HepG2 (cell line): ENCODE measurements around the gene RNFT2. TPM values are rescaled to one million over a fixed set of nuclear protein-coding genes. Genes with fewer than 3 reads are reported as not detected.

Source experiments
- ATAC-seq: fragments of 200-7000 bp; cut with Tn5 transposase; 3 replicates; pipeline ENCODE4 v1.9.1; 2020; ENCODE audit warnings: mild to moderate bottlenecking, moderate library complexity
- BruUV-seq: library from RNA; stranded (reverse); fragments of 400-500 nt; replicated peaks from 2 replicates; lab custom pipeline; 2021; lab: Mats Ljungman, UMichigan
- CTCF ChIA-PET: fragments of 300-600 bp; formaldehyde crosslinking; extraction: SDS; loops from one replicate; lab custom pipeline; 2021; ENCODE audit warnings: low total read pairs, inconsistent platforms, low intra/inter-chr PET ratio; lab: Yijun Ruan, JAX
- POLR2A ChIA-PET: fragments of 350-600 bp; sonication (Branson Sonifier 250); formaldehyde crosslinking; loops from one replicate; lab custom pipeline; 2020; ENCODE audit warnings: antibody characterized with exemption, inconsistent platforms; lab: Yijun Ruan, JAX
- DNase-seq: peaks from one replicate; pipeline ENCODE4 v3.0.0-alpha.2; 2015; ENCODE audit warnings: low spot score
- FAIRE-seq: peaks from 3 replicates; lab custom pipeline; 2011; peaks lifted over from hg19 to GRCh38; lab: Jason Lieb, UNC
- H2AFZ ChIP-seq: one replicate; pipeline ENCODE4 v1.6.1; 2011; ENCODE audit warnings: low read length, inconsistent platforms
- H3K27ac ChIP-seq: fragments of 300-600 bp; 3 replicates; pipeline ENCODE4 v1.8.0; 2011; ENCODE audit warnings: mixed run types, mild to moderate bottlenecking, mixed read lengths, low read length, inconsistent platforms; ENCODE audit not compliant: insufficient read depth; ENCODE audit errors: extremely low read length
- H3K27me3 ChIP-seq, 2 experiments: fragments of 200-600 bp in 1 of 2; 2 replicates in 1 of 2; 3 replicates in 1 of 2; pipeline versions ENCODE4 v1.6.0 to v1.8.0; 2011; ENCODE audit warnings: low read length in 2 of 2, mild to moderate bottlenecking in 2 of 2, moderate library complexity in 2 of 2, inconsistent platforms in 1 of 2; ENCODE audit not compliant: insufficient read depth in 2 of 2, control insufficient read depth in 1 of 2
- H3K36me3 ChIP-seq, 2 experiments: fragments of 200-600 bp in 1 of 2; replicated peaks in 1 of 2; 2 replicates in 1 of 2; 3 replicates in 1 of 2; pipeline versions ENCODE4 v1.5.1 to v1.8.0; 2011; ENCODE audit warnings: low read length in 2 of 2, inconsistent platforms in 1 of 2; ENCODE audit not compliant: insufficient read depth in 2 of 2, control insufficient read depth in 1 of 2
- H3K4me1 ChIP-seq: 2 replicates; pipeline ENCODE4 v1.5.1; 2012; ENCODE audit warnings: low read length, inconsistent platforms; ENCODE audit not compliant: insufficient read depth
- H3K4me2 ChIP-seq: 2 replicates; pipeline ENCODE4 v1.6.0; 2011; ENCODE audit warnings: low read depth, low read length, inconsistent platforms
- H3K4me3 ChIP-seq, 3 experiments: fragments of 200-600 bp in 1 of 3; sonication (generic), shearing (Covaris generic) in 1 of 3; replicated peaks in 1 of 3; 2 replicates each; pipeline ENCODE4 v1.5.1; 2011 to 2016; ENCODE audit warnings: low read length in 3 of 3, inconsistent platforms in 2 of 3, low read depth in 2 of 3, mild to moderate bottlenecking in 2 of 3, control low read depth in 1 of 3, mixed read lengths in 1 of 3; ENCODE audit not compliant: insufficient read depth in 1 of 3
- H3K79me2 ChIP-seq: one replicate; pipeline ENCODE4 v1.6.1; 2011; ENCODE audit warnings: low read length, inconsistent platforms; ENCODE audit not compliant: insufficient read depth
- H3K9ac ChIP-seq: 2 replicates; pipeline ENCODE4 v1.6.0; 2011; ENCODE audit warnings: mild to moderate bottlenecking, low read depth, low read length, inconsistent platforms; ENCODE audit not compliant: insufficient read depth
- H3K9me3 ChIP-seq: 2 replicates; pipeline ENCODE4 v1.5.1; 2012; ENCODE audit warnings: mild to moderate bottlenecking, low read length
- H4K20me1 ChIP-seq: 2 replicates; pipeline ENCODE4 v1.6.0; 2011; ENCODE audit warnings: inconsistent platforms, mild to moderate bottlenecking, low read length, moderate library complexity; ENCODE audit not compliant: insufficient read depth
- CREB1 ChIP-seq, 2 experiments: fragments of 450-650 bp in 1 of 2; IDR thresholded peaks; 2 replicates each; pipeline ENCODE4 v1.6.1; 2016 to 2017; ENCODE audit warnings: control low read depth in 1 of 2, mild to moderate bottlenecking in 1 of 2, missing compliant biosample characterization in 1 of 2, missing genetic modification characterization in 1 of 2
- DNMT3B ChIP-seq: conservative IDR thresholded peaks from 2 replicates; pipeline ENCODE4 v1.6.1; 2016; ENCODE audit warnings: missing biosample characterization, control low read depth
- GATA4 ChIP-seq: sonication (generic); IDR thresholded peaks from 2 replicates; pipeline ENCODE4 v1.6.1; 2016; ENCODE audit warnings: antibody characterized with exemption, low read depth, borderline replicate concordance
- HOMEZ ChIP-seq: IDR thresholded peaks from 2 replicates; pipeline ENCODE4 v1.6.1; 2016; ENCODE audit warnings: low read depth
- MED1 ChIP-seq: sonication (generic); formaldehyde crosslinking; IDR thresholded peaks from 2 replicates; pipeline ENCODE4 v1.4.0; 2020; ENCODE audit warnings: missing genetic modification reagents
- MNT ChIP-seq: fragments of 450-650 bp; IDR thresholded peaks from 2 replicates; pipeline ENCODE4 v1.6.1; 2016
- PITX1 ChIP-seq: sonication (generic); formaldehyde crosslinking; IDR thresholded peaks from 2 replicates; pipeline ENCODE4 v1.5.1; 2020; ENCODE audit warnings: mild to moderate bottlenecking, missing genetic modification reagents
- RCOR2 ChIP-seq: IDR thresholded peaks from 2 replicates; pipeline ENCODE4 v1.6.1; 2016; ENCODE audit warnings: missing biosample characterization, missing genetic modification reagents
- SP140L ChIP-seq: sonication (generic); formaldehyde crosslinking; IDR thresholded peaks from 2 replicates; pipeline ENCODE4 v1.4.0; 2020; ENCODE audit warnings: missing genetic modification reagents, borderline replicate concordance
- TFDP2 ChIP-seq: sonication (generic); formaldehyde crosslinking; IDR thresholded peaks from 2 replicates; pipeline ENCODE4 v1.4.0; 2020; ENCODE audit warnings: missing genetic modification reagents
- TSC22D2 ChIP-seq: sonication (generic); formaldehyde crosslinking; IDR thresholded peaks from 2 replicates; pipeline ENCODE4 v1.5.1; 2020; ENCODE audit warnings: missing genetic modification reagents, mild to moderate bottlenecking, borderline replicate concordance
- ZGPAT ChIP-seq: IDR thresholded peaks from 2 replicates; pipeline ENCODE4 v1.6.1; 2016; ENCODE audit warnings: mild to moderate bottlenecking
- ZSCAN9 ChIP-seq: IDR thresholded peaks from 2 replicates; pipeline ENCODE4 v1.6.1; 2016; ENCODE audit warnings: borderline replicate concordance
- WGBS: methylation state at CpG from one replicate; pipeline ENCODE4 v1.1.6; 2017; ENCODE audit warnings: low lambda C conversion rate; 5-methylcytosine and 5-hydroxymethylcytosine counted together
- in situ Hi-C: cut with HindIII; loops from 2 replicates; pipeline ENCODE4 v1.10.0; 2017; ENCODE audit warnings: low pct_unique_long_range_greater_than_20kb; ENCODE audit not compliant: extremely low pct_ligation_motif_present
- intact Hi-C: fragments of 100-400 bp; cut with micrococcal nuclease; formaldehyde crosslinking; loops from one replicate; pipeline ENCODE4 v1.10.0; 2022; ENCODE audit not compliant: unreplicated experiment
- polyA plus RNA-seq, 8 experiments: library from polyadenylated mRNA; depleted of rRNA in 3 of 8; stranded (reverse) in 7 of 8; unstranded in 1 of 8; fragments of >200 nt; fragmentation: Illumina TruSeq in 4 of 8; extraction: Trizol in 4 of 8; gene quantifications; 2 replicates each; pipeline versions ENCODE4 v1.2.1 to v1.2.3, GENCODE V29; 2011 to 2016; ENCODE audit warnings: low read depth in 4 of 8, missing spikeins in 1 of 8, mixed read lengths in 1 of 8; ENCODE audit not compliant: insufficient read depth in 1 of 8
- total RNA-seq, 5 experiments: library from RNA; depleted of rRNA; stranded (reverse); fragments of >200 nt; fragmentation: Illumina TruSeq; extraction: Trizol; gene quantifications; 2 replicates each; pipeline ENCODE4 v1.2.3, GENCODE V29; 2016; ENCODE audit warnings: low read depth in 1 of 5
- TF ChIP-seq, protein P1 (sequence below): IDR thresholded peaks from 2 replicates; pipeline ENCODE4 v1.6.1; 2018; ENCODE audit warnings: missing genetic modification reagents
- TF ChIP-seq, protein P2 (sequence below): sonication (generic); formaldehyde crosslinking; IDR thresholded peaks from 2 replicates; pipeline ENCODE4 v1.5.1; 2020; ENCODE audit warnings: mild to moderate bottlenecking, moderate library complexity, missing genetic modification reagents

RNFT2 gene
- total and polyA plus RNA-seq, 2 of the 13 experiments (the other 11 are each of a cell fraction or from before 2014, with no cell fraction given) = 3.3 to 8.3 TPM

DNA sequence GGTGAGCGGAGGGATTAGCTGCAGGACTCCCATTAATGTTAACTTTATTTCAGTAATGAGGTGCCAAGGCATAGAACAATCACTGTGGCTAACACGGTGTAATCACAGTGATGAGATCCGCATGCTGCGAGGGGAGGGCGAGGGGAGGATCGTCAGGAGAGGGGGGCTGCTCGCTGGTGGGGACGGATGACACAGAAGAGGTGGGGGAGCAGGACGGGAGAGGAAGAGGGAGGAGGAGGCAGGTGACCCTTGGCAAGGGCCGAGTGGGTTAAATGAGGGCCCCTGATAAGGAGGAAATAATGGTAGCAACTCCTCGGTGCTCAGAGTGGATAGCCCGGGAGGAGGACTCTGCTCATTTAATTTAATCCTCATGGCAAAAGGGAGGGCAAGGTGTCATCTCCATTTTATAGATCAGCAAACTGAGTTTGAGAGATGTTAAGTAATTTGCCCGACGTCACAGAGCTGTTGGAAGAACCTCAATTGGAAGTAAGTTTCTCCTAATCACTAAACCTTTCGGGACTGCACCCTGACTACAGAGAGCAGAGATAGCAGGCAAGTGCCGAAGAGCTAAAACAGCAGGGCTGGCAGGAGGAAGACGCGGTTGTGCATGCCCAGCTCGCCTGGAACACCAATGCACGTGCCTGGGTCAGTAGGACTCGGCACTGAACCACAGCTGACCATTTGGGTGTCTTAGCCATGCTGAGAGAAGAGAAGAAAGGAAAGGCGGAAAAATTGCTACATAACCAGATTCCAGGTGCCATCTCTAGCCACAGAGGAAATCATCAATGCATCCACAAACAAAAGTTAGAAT is 43.3 kb upstream of the RNFT2 start:
- Histone ChIP-seq H4K20me1 (no peaks in the 10 kb centered on the region), H3K79me2 (no peaks in the 10 kb centered on the region), H3K27ac (no peak overlapping the region), H3K4me2 (no peak overlapping the region), H3K9ac (no peak overlapping the region), H3K36me3 (no peaks in the 10 kb centered on the region), H3K4me3 (no peak overlapping the region), H3K27me3 (peaks cover 3 to 29% of the 10 kb centered on the region in 2 experiments; a peak in 4 of 5 replicates), H3K9me3 (no peaks in the 10 kb centered on the region), H2AFZ (no peak overlapping the region), H3K4me1 (peaks cover 17% of the 10 kb centered on the region)
- POLR2A ChIA-PET = no interaction called here
- FAIRE-seq (no peak), DNase-seq (no peak), ATAC-seq (no peak)
- intact Hi-C loops = loop anchor here (10.0 kb wide), 1 partner anchor 700 kb away; no protein-coding TSS in a partner anchor
- in situ Hi-C loops = no loop called here
- CTCF ChIA-PET = no interaction called here
- BruUV-seq = no TSS peak
- WGBS = 74% methylated on average over 22 of the region's 22 CpGs
- TF ChIP-seq MNT = no peak
- TF ChIP-seq PITX1 (CRISPR knock-in tag) = no peak
- TF ChIP-seq ZSCAN9 (CRISPR knock-in tag) = no peak
- TF ChIP-seq, protein P1, sequence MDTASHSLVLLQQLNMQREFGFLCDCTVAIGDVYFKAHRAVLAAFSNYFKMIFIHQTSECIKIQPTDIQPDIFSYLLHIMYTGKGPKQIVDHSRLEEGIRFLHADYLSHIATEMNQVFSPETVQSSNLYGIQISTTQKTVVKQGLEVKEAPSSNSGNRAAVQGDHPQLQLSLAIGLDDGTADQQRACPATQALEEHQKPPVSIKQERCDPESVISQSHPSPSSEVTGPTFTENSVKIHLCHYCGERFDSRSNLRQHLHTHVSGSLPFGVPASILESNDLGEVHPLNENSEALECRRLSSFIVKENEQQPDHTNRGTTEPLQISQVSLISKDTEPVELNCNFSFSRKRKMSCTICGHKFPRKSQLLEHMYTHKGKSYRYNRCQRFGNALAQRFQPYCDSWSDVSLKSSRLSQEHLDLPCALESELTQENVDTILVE = no peak
- no peak for TF ChIP-seq CREB1 (IDR thresholded peaks at IDR 0.05)
- TF ChIP-seq CREB1 (CRISPR knock-in tag; IDR thresholded peaks at IDR 0.05) = no peak
- no peak for TF ChIP-seq TSC22D2
- TF ChIP-seq GATA4 = no peak
- no peak for TF ChIP-seq MED1 (CRISPR knock-in tag)
- no peak for TF ChIP-seq ZGPAT (CRISPR knock-in tag)
- TF ChIP-seq DNMT3B (CRISPR knock-in tag) = no peak
- TF ChIP-seq, protein P2, sequence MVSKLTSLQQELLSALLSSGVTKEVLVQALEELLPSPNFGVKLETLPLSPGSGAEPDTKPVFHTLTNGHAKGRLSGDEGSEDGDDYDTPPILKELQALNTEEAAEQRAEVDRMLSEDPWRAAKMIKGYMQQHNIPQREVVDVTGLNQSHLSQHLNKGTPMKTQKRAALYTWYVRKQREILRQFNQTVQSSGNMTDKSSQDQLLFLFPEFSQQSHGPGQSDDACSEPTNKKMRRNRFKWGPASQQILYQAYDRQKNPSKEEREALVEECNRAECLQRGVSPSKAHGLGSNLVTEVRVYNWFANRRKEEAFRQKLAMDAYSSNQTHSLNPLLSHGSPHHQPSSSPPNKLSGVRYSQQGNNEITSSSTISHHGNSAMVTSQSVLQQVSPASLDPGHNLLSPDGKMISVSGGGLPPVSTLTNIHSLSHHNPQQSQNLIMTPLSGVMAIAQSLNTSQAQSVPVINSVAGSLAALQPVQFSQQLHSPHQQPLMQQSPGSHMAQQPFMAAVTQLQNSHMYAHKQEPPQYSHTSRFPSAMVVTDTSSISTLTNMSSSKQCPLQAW (CRISPR knock-in tag) = no peak
- TF ChIP-seq HOMEZ (CRISPR knock-in tag) = no peak
- no peak for TF ChIP-seq RCOR2 (CRISPR knock-in tag)
- TF ChIP-seq TFDP2 (CRISPR knock-in tag) = no peak
- no peak for TF ChIP-seq SP140L (CRISPR knock-in tag)
